Measurements from ENCODE around the gene UNC45B. TPM values are rescaled to one million over a fixed set of nuclear protein-coding genes. Genes with fewer than 3 reads are reported as not detected.
"Not testable (repeated sequence)": the region's sequence is repeated elsewhere in the genome, so short reads cannot be mapped to it uniquely, and the experiment has no call there.

Gene UNC45B
- total and polyA plus RNA-seq, 4 donors, result 0.10 to 0.24 (median 0.10) TPM

DNA sequence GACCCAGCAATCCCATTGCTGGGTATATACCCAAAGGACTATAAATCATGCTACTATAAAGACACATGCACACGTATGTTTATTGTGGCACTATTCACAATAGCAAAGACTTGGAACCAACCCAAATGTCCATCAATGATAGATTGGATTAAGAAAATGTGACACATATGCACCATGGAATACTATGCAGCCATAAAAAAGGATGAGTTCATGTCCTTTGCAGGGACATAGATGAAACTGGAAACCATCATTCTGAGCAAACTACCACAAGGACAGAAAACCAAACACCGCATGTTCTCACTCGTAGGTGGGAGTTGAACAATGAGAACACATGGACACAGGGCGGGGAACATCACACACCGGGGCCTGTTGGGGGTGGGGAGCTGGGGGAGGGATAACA is 31.8 kb downstream of the UNC45B start:
- not testable (repeated sequence) for H3K27me3 ChIP-seq (ENCODE audit: control insufficient read depth, insufficient read depth, low read length); DNase-seq (ENCODE audit: low read depth in 4 of 6, low spot score in 6 of 6); H3K4me3 ChIP-seq (ENCODE audit: low read depth, low read length); H3K9me3 ChIP-seq (ENCODE audit: control insufficient read depth, insufficient read depth, low read length); H3K4me1 ChIP-seq (ENCODE audit: control insufficient read depth, insufficient read depth, low read length); H3K27ac ChIP-seq (ENCODE audit: low read depth, low read length); H3K36me3 ChIP-seq (ENCODE audit: control insufficient read depth, insufficient read depth, low read length)
- WGBS (ENCODE audit: insufficient coverage), result 100% methylated on average over 1 of the region's 5 CpGs

GRCh38 chr17:35183332-35183731 is 35.7 kb downstream of the UNC45B start:
- no peak for DNase-seq (ENCODE audit: low read depth in 4 of 6, low spot score in 6 of 6)
- Histone ChIP-seq H3K27me3 (ENCODE audit: control insufficient read depth, insufficient read depth, low read length) (no peaks in the 10 kb centered on the region), H3K4me3 (ENCODE audit: low read depth, low read length) (no peak overlapping the region), H3K27ac (ENCODE audit: low read depth, low read length) (no peak overlapping the region), H3K36me3 (ENCODE audit: control insufficient read depth, insufficient read depth, low read length) (no peaks in the 10 kb centered on the region), H3K4me1 (ENCODE audit: control insufficient read depth, insufficient read depth, low read length) (no peaks in the 10 kb centered on the region), H3K9me3 (ENCODE audit: control insufficient read depth, insufficient read depth, low read length) (no peaks in the 10 kb centered on the region)
- 80% methylated on average over 1 of the region's 6 CpGs for WGBS (ENCODE audit: insufficient coverage)

GRCh38 chr17:35184274-35184673 is 36.7 kb downstream of the UNC45B start:
- no peaks in the 10 kb centered on the region for H3K36me3 ChIP-seq (ENCODE audit: control insufficient read depth, insufficient read depth, low read length)
- WGBS (ENCODE audit: insufficient coverage), result no CpG with 5 or more reads among the region's 3 CpGs

GRCh38 chr17:35185849-35186248 is 38.2 kb downstream of the UNC45B start:
- Histone ChIP-seq H3K36me3 (ENCODE audit: control insufficient read depth, insufficient read depth, low read length) (no peaks in the 10 kb centered on the region), H3K4me3 (ENCODE audit: low read depth, low read length) (no peak overlapping the region), H3K27ac (ENCODE audit: low read depth, low read length) (no peak overlapping the region), H3K4me1 (ENCODE audit: control insufficient read depth, insufficient read depth, low read length) (no peaks in the 10 kb centered on the region), H3K27me3 (ENCODE audit: control insufficient read depth, insufficient read depth, low read length) (no peaks in the 10 kb centered on the region), H3K9me3 (ENCODE audit: control insufficient read depth, insufficient read depth, low read length) (no peaks in the 10 kb centered on the region)
- DNase-seq (ENCODE audit: low read depth in 4 of 6, low spot score in 6 of 6), result no peak
- no CpG with 5 or more reads among the region's 1 CpG for WGBS (ENCODE audit: insufficient coverage)

More at GRCh38 chr17:35184274-35184673, 36.7 kb downstream of the UNC45B start:
- Histone ChIP-seq H3K4me3 (ENCODE audit: low read depth, low read length) (no peak overlapping the region), H3K9me3 (ENCODE audit: control insufficient read depth, insufficient read depth, low read length) (no peaks in the 10 kb centered on the region), H3K27ac (ENCODE audit: low read depth, low read length) (no peak overlapping the region), H3K27me3 (ENCODE audit: control insufficient read depth, insufficient read depth, low read length) (no peaks in the 10 kb centered on the region), H3K4me1 (ENCODE audit: control insufficient read depth, insufficient read depth, low read length) (no peaks in the 10 kb centered on the region)
- no peak for DNase-seq (ENCODE audit: low read depth in 4 of 6, low spot score in 6 of 6)

DNA sequence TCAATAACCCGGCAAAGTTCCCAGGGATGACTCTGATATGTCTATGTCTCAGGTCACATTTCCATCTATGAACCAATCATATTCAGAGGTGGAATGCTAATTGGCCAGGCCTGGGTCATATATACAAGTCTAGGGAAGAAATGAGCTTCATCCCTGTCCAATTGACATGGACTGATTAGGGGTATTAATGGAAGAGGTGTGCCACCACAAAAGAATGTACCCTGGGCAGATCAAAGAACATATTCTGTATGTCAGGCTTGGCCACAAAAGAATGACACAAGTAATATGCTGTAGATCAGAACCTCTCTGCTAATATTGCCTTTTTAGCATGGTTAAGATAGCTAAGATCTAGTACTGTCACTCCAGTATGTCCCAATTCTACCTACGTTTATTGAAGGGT is 39.9 kb downstream of the UNC45B start:
- Histone ChIP-seq H3K9me3 (ENCODE audit: control insufficient read depth, insufficient read depth, low read length) (no peaks in the 10 kb centered on the region), H3K36me3 (ENCODE audit: control insufficient read depth, insufficient read depth, low read length) (no peaks in the 10 kb centered on the region), H3K27ac (ENCODE audit: low read depth, low read length) (no peak overlapping the region), H3K27me3 (ENCODE audit: control insufficient read depth, insufficient read depth, low read length) (no peaks in the 10 kb centered on the region), H3K4me1 (ENCODE audit: control insufficient read depth, insufficient read depth, low read length) (no peaks in the 10 kb centered on the region), H3K4me3 (ENCODE audit: low read depth, low read length) (no peak overlapping the region)
- DNase-seq (ENCODE audit: low read depth in 4 of 6, low spot score in 6 of 6), result no peak
- no CpG with 5 or more reads among the region's 2 CpGs for whole genome bisulfite sequencing (ENCODE audit: insufficient coverage)

GRCh38 chr17:35188111-35188510 is 40.5 kb downstream of the UNC45B start:
- Histone ChIP-seq H3K4me3 (ENCODE audit: low read depth, low read length) (no peak overlapping the region), H3K27ac (ENCODE audit: low read depth, low read length) (no peak overlapping the region), H3K9me3 (ENCODE audit: control insufficient read depth, insufficient read depth, low read length) (no peaks in the 10 kb centered on the region), H3K36me3 (ENCODE audit: control insufficient read depth, insufficient read depth, low read length) (no peaks in the 10 kb centered on the region), H3K4me1 (ENCODE audit: control insufficient read depth, insufficient read depth, low read length) (no peaks in the 10 kb centered on the region), H3K27me3 (ENCODE audit: control insufficient read depth, insufficient read depth, low read length) (no peaks in the 10 kb centered on the region)
- 40% methylated on average over 1 of the region's 2 CpGs for WGBS (ENCODE audit: insufficient coverage)
- no peak for DNase-seq (ENCODE audit: low read depth in 4 of 6, low spot score in 6 of 6)

DNA sequence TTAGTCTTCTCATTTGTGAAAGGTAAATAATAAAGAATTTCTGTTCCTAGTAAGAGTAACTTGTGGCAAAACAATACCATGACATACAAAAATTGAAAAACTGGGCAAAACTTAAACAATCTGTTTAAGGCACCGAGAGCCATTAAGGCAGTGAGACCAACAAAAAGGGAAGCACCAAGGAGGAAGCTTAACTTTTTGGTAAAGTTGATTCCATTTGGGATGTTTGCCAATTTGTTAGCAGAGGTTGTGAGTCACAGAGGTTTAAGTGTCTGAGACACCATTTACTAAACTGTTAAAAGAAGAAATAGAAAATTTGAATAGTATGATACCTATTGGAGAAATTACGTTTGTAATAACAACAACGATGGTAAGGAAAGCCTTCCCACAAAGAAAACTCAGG is 41.7 kb downstream of the UNC45B start:
- Histone ChIP-seq H3K27ac (ENCODE audit: low read depth, low read length) (no peak overlapping the region), H3K4me3 (ENCODE audit: low read depth, low read length) (no peak overlapping the region), H3K9me3 (ENCODE audit: control insufficient read depth, insufficient read depth, low read length) (no peaks in the 10 kb centered on the region), H3K36me3 (ENCODE audit: control insufficient read depth, insufficient read depth, low read length) (no peaks in the 10 kb centered on the region), H3K27me3 (ENCODE audit: control insufficient read depth, insufficient read depth, low read length) (no peaks in the 10 kb centered on the region), H3K4me1 (ENCODE audit: control insufficient read depth, insufficient read depth, low read length) (no peaks in the 10 kb centered on the region)
- DNase-seq (ENCODE audit: low read depth in 4 of 6, low spot score in 6 of 6), result no peak
- 80% methylated on average over 1 of the region's 3 CpGs for WGBS (ENCODE audit: insufficient coverage)

DNA sequence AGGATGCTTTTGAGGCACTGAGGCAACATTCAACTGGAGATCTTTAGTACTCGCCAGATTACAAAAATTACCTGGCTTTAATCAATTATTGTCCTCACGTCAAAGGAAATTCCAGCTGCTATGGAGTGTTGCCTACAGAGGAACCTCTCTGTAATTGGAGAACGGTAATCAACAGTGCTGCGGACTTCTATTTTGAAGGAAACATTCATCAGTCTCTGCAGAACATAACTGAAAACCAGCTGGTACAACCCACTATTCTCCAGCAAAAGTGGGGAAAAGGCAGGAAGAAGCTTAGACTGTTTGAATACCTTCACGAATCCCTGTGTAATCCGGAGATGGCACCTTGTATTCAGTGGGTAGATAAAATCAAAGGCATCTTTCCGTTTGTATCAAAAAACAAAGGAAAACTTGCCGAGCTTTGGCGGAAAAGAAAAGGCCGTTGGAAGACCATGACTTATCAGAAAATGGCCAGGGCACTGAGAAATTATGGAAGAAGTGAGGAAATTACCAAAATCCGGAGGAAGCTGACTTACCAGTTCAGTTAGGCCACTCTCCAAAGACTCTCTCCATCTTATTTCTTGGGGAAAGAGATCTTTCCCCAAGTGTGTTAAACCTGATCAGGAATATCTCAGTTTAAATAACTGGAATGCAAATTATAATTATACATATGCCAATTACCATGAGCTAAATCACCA is 43.5 kb downstream of the UNC45B start:
- DNase-seq (ENCODE audit: low read depth in 4 of 6, low spot score in 6 of 6), result no peak
- Histone ChIP-seq H3K4me1 (ENCODE audit: control insufficient read depth, insufficient read depth, low read length) (no peaks in the 10 kb centered on the region), H3K36me3 (ENCODE audit: control insufficient read depth, insufficient read depth, low read length) (no peaks in the 10 kb centered on the region), H3K27me3 (ENCODE audit: control insufficient read depth, insufficient read depth, low read length) (no peaks in the 10 kb centered on the region), H3K9me3 (ENCODE audit: control insufficient read depth, insufficient read depth, low read length) (no peaks in the 10 kb centered on the region), H3K4me3 (ENCODE audit: low read depth, low read length) (no peak overlapping the region), H3K27ac (ENCODE audit: low read depth, low read length) (no peak overlapping the region)
- 70% methylated on average over 6 of the region's 11 CpGs for WGBS (ENCODE audit: insufficient coverage)

DNA sequence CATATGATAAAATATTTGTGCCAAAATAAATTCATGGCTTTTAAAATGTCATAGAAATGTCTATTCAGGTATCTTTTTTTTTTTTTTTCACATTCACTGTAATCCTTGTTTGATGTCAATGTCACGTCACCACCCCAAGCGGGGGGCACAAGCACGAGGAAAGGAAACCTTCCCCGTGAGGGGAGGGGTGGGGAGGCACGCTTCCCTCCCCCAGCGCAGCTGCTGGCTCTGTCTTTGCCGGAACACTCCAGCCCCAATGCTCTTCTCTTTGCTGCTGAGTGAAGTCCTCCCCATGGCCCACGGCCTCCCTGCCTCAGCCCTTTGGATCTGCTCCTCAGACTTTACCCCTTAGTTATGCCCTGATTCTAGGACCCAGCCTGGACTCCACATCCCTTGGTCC is 45.1 kb downstream of the UNC45B start:
- WGBS (ENCODE audit: insufficient coverage), result 92% methylated on average over 3 of the region's 8 CpGs

GRCh38 chr17:35194001-35194400 is 46.4 kb downstream of the UNC45B start, which contains the start of gene SLC35G3:
SLC35G3 (minus strand) TSS chr17:35194393; CDS start chr17:35194307, 86 bp downstream.
- WGBS (ENCODE audit: insufficient coverage), result 94% methylated on average over 7 of the region's 12 CpGs
- not testable (repeated sequence) for DNase-seq (ENCODE audit: low read depth in 4 of 6, low spot score in 6 of 6); H3K27me3 ChIP-seq (ENCODE audit: control insufficient read depth, insufficient read depth, low read length)

More for the DNA sequence above, 45.1 kb downstream of the UNC45B start:
- Histone ChIP-seq H3K4me3 (ENCODE audit: low read depth, low read length) (no peak overlapping the region), H3K27me3 (ENCODE audit: control insufficient read depth, insufficient read depth, low read length) (no peaks in the 10 kb centered on the region), H3K9me3 (ENCODE audit: control insufficient read depth, insufficient read depth, low read length) (no peaks in the 10 kb centered on the region), H3K27ac (ENCODE audit: low read depth, low read length) (no peak overlapping the region), H3K4me1 (ENCODE audit: control insufficient read depth, insufficient read depth, low read length) (no peaks in the 10 kb centered on the region), H3K36me3 (ENCODE audit: control insufficient read depth, insufficient read depth, low read length) (no peaks in the 10 kb centered on the region)
- DNase-seq (ENCODE audit: low read depth in 4 of 6, low spot score in 6 of 6), result no peak

More at GRCh38 chr17:35194001-35194400, 46.4 kb downstream of the UNC45B start, which contains the start of gene SLC35G3:
- not testable (repeated sequence) for H3K36me3 ChIP-seq (ENCODE audit: control insufficient read depth, insufficient read depth, low read length); H3K27ac ChIP-seq (ENCODE audit: low read depth, low read length); H3K4me1 ChIP-seq (ENCODE audit: control insufficient read depth, insufficient read depth, low read length); H3K4me3 ChIP-seq (ENCODE audit: low read depth, low read length); H3K9me3 ChIP-seq (ENCODE audit: control insufficient read depth, insufficient read depth, low read length)

All from spinal cord (tissue), 10 donors.